ENCODE data around the gene SHCBP1.

Gene SHCBP1

GRCh38 chr16:46618516-46618915 lies 2.7 kb downstream of the SHCBP1 start:
- DNase-seq (ENCODE audit: low read depth), result no peak

GRCh38 chr16:46614006-46614405 lies 7.2 kb downstream of the SHCBP1 start:
- DNase-seq (ENCODE audit: low read depth), result no peak

- DNase-seq (ENCODE audit: low read depth), result no peak
Observed at GRCh38 chr16:46613352-46613751, 7.8 kb downstream of the SHCBP1 start.

GRCh38 chr16:46612121-46612520 lies 9.1 kb downstream of the SHCBP1 start:
- DNase-seq (ENCODE audit: low read depth), result no peak

GRCh38 chr16:46607529-46607928 lies 13.7 kb downstream of the SHCBP1 start:
- peak; percentile 2 for DNase-seq (ENCODE audit: low read depth)

GRCh38 chr16:46606231-46606630 lies 14.9 kb downstream of the SHCBP1 start:
- DNase-seq (ENCODE audit: low read depth), result no peak

GRCh38 chr16:46591257-46591656 lies 29.9 kb downstream of the SHCBP1 start:
- DNase-seq (ENCODE audit: low read depth), result no peak

- no peak for DNase-seq (ENCODE audit: low read depth)
Observed at GRCh38 chr16:46586011-46586577, 35.1 kb downstream of the SHCBP1 start.

- no peak for DNase-seq (ENCODE audit: low read depth)
Observed at GRCh38 chr16:46583036-46583435, 38.1 kb downstream of the SHCBP1 start.

- no peak for DNase-seq (ENCODE audit: low read depth)
Observed at GRCh38 chr16:46582313-46582712, 38.9 kb downstream of the SHCBP1 start.

- DNase-seq (ENCODE audit: low read depth), result no peak
Observed at GRCh38 chr16:46577988-46578579, 43.1 kb downstream of the SHCBP1 start.

- no peak for DNase-seq (ENCODE audit: low read depth)
Observed at GRCh38 chr16:46573834-46574159, 47.4 kb downstream of the SHCBP1 start.

- peak; percentile 9 for DNase-seq (ENCODE audit: low read depth)
Observed at GRCh38 chr16:46573008-46573833, 48.0 kb downstream of the SHCBP1 start.

- DNase-seq (ENCODE audit: low read depth), result no peak
Observed at GRCh38 chr16:46569231-46569735, 51.9 kb downstream of the SHCBP1 start.

- DNase-seq (ENCODE audit: low read depth), result no peak
Observed at GRCh38 chr16:46568472-46569230, 52.5 kb downstream of the SHCBP1 start.

- DNase-seq (ENCODE audit: low read depth), result no peak
Observed at GRCh38 chr16:46562979-46563378, 58.2 kb downstream of the SHCBP1 start.

GRCh38 chr16:46558018-46558417 lies 63.2 kb downstream of the SHCBP1 start:
- no peak for DNase-seq (ENCODE audit: low read depth)

GRCh38 chr16:46555951-46556350 lies 65.2 kb downstream of the SHCBP1 start:
- peak; percentile 6 for DNase-seq (ENCODE audit: low read depth)

- peak; percentile 13 for DNase-seq (ENCODE audit: low read depth)
Observed at GRCh38 chr16:46554435-46554834, 66.7 kb downstream of the SHCBP1 start.

- DNase-seq (ENCODE audit: low read depth), result no peak
Observed at GRCh38 chr16:46549477-46549876, 71.7 kb downstream of the SHCBP1 start.

Measured in HS-5 (cell line).